GM19025 (cell line): ENCODE data around the gene EYS.

ENCODE experiments used
- ATAC-seq: cut with Tn5 transposase; IDR thresholded peaks from one replicate; pipeline ENCODE4 v1.9.1; 2021; ENCODE audit warnings: mild to moderate bottlenecking, low read depth, moderate library complexity; ENCODE audit not compliant: unreplicated experiment

EYS gene

GRCh38 chr6:65259059-65259458 lies 448.0 kb downstream of the EYS start:
- no peak for ATAC-seq

- no peak for ATAC-seq
Observed at GRCh38 chr6:65253041-65253440, 454.0 kb downstream of the EYS start.

DNA sequence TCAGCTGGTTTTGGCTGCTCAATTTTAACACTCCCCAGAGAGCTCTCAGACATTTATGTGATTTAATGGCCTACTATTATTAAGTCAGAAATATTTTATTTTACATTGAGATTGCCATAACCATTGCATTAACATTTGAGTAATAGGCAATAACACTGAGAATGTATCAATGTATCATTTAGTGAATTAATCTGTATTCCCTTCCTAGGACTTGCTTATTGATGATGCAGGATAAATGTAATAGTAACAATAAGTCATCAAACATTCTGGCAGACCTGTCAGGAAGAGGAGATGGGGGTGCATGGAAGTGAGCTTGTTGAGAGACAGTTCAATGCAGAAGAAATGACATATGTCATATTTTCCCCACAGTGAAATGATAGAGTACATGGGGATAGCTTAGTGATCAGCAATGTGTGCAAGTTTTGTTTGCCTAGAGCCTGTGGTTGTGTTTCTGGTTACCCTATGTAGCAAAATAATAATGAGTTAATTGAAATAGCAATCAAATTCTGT lies 458.9 kb downstream of the EYS start:
- no peak for ATAC-seq

GRCh38 chr6:65231616-65232015 lies 475.4 kb downstream of the EYS start:
- no peak for ATAC-seq

GRCh38 chr6:65229825-65230224 lies 477.2 kb downstream of the EYS start:
- no peak for ATAC-seq

DNA sequence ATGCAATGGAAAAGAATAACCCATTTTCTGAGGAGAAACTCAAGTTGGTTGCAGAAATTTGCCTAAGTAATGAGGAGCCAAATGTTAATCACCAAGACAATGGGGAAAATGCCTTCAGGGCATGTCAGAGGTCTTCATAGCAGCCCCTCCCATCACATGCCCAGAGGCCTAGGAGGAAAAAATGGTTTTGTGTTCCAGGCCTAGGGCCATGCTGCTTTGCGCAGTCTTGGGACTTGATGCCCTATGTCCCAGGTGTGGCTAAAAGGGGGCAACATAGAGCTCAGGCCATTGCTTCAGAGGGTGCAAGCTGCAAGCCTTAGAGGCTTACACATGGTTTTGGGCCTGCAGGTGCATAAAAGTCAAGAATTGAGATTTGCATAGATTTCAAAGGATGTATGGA lies 485.9 kb downstream of the EYS start:
- ATAC-seq: no peak

- no peak for ATAC-seq
Observed at GRCh38 chr6:65202738-65203137, 504.3 kb downstream of the EYS start.

GRCh38 chr6:65199683-65200082 lies 507.3 kb downstream of the EYS start:
- ATAC-seq: no peak

DNA sequence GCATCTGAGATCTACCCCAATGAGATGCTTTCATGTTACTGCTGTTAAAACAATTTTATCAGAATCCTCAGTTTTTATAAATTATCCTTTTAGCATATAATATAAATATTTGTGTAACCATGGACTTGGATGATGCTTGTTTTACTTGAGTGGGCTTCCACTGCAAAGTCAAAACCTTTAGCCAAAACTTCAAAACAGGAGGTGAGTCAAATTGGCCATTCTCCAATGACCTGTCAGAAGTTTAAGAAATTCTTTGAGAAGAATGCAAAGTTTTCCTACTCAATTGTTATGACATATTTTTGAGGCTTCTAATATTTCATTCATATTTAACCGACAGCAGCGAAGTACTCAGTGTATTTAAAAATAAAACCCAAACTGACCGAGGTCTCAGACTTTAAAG lies 507.9 kb downstream of the EYS start:
- ATAC-seq: no peak

DNA sequence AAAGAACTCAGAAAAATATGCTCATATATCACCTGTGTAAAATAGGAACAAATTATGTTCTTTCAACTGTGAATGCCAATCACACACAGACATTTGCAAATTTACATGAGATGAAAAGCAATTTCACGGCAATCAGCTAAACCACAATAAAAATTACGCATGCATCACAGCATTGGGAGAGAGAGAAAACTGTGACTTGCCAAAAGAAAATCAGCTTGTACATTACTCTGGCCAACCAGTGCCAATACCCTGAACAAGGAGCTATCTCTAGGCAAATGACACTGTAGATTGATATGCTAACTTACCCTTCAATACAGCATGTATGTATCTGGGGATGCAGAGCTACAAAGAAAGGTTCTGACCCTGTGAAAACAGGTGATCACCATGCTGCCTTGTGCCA lies 515.6 kb downstream of the EYS start:
- no peak for ATAC-seq

DNA sequence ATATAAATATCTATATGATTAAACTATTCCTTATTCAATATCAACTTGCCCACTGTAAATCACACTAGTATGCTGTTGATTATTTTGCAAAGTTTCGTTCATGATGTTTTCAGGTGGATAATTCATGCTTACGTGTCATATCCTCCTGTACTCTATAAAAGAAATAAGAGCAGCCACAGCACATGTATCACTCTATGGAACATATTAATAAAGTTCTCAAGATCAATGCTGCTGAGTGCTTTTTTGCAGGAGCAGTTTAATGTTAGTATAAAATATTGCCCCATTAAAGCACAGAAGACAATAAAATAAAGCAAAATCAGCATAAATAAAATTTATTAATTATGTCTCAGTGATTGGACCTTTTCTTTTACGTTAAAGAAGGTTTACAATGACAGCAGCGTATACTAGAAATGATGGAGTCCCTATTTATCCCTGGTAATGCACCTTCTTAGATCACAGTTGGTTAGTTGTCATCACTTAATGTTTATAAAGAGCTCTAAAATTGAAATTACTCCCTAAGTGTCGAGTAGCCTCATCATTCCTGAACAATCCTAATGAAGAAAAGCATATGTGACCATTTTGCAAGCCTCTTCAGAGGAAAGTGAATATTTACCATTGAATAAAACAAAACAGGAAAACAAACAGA lies 517.7 kb downstream of the EYS start:
- no peak for ATAC-seq

DNA sequence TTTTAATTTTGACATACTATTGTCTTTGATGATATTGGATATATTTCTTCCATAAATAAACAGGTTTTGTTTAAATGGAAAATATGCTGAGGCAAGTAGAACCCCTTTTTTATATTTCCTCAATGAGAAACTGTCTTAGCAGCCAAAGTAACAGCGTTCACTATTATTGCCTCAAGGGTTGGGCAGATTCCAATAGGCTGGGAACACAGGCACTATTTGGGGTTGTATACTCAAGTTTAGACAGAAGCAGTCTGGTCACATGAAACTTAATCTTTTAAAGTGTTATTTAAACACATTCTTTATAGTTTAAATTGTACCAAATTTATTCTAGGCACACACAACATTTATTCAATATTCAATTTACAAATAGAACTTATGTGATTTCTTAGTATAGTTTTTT lies 520.2 kb downstream of the EYS start:
- ATAC-seq: no peak

DNA sequence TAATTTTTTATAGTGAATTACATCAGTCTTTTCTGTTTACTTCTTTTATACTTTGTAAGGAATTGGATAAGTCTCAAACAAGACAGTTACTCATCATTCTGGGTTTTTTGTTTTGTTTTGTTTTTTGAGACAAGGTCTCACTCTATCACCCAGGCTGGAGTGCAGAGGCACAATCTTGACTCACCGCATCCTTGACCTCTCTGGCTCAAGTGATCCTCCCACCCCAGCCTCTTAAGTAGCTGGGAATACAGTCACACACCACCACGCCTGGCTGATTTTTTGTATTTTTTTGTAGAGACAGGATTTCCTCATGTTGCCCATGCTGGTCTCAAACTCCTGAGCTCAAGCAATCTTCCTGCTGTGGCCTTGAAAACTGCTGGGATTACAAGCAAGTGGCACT lies 524.3 kb downstream of the EYS start:
- no peak for ATAC-seq

- no peak for ATAC-seq
Observed at GRCh38 chr6:65170273-65170672, 536.8 kb downstream of the EYS start.

DNA sequence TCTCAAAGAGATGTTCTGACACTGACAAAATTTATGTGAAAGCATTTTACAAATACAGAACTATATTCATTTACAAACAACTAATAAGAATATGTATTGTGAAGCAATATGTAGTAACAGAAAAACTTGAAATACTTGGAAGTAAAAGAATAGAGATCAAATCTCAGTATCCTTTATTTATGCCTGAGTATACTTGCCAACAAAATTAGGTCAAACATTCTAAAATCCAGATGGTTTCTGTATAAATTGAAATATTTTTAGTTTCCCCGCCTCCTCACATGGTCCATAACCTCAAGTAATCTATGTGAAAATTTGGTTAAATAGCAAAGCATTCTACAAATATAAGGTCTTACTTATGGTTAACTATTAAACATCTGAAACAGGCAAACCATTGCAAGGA lies 545.4 kb downstream of the EYS start:
- no peak for ATAC-seq

- ATAC-seq: no peak
Observed at GRCh38 chr6:65157025-65157424, 550.0 kb downstream of the EYS start.

DNA sequence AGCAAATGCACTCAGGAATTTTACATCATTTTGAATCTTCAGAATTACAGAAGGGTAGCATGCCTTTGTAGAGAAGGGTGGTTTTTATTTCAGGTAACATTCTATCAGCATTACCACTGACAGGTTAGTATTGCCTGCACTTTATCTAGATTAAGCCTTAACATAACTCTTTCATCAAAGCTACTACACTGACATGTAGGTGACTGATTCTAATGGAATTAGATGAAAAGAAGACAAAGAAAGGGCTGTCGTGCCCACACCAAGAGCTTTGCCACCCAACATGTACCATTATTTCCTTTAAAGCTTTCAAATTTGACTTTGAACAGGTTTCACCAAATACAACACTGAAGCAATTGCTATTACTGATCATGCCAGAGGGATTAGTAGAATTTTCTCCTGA lies 551.9 kb downstream of the EYS start:
- no peak for ATAC-seq

DNA sequence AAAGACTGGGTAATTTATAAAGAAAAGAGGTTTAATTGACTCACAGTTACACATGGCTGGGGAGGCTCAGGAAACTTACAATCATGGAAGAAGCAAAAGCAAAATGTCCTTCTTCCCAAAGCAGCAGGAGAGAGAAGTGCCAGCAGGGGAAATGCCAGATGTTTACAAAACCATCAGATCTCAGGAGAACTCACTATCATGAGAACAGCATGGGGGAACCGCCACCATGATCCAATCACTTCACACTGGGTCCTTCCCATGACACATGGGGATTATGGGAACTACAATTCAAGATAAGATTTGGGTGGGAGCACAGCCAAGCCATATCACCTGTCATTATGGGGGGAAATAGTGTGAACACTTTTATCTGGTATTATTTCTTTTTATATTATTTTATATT lies 557.2 kb downstream of the EYS start:
- ATAC-seq: no peak

GRCh38 chr6:65148839-65149238 lies 558.2 kb downstream of the EYS start:
- ATAC-seq: no peak

GRCh38 chr6:65135567-65135966 lies 571.5 kb downstream of the EYS start:
- no peak for ATAC-seq

DNA sequence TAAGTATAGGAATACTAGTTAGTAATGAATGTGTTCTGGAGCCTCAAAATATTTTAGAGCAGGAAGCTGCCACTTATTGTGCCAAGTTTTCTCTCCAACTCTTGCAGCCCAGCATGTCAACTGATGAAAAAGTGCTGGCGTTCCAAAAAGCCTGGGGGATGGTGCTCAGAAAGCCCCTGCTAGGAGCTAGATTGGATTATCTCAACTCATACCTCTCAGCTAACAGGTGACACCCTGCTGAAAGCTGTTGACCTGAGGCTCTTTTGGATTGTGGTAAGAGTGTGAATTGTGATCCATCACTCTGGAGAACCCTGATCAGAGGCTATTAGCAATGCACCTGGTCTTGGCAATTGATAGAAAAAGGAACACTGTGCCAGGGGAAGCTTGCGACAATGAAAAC lies 580.4 kb downstream of the EYS start:
- no peak for ATAC-seq

GRCh38 chr6:65123521-65123920 lies 583.5 kb downstream of the EYS start:
- no peak for ATAC-seq
